Loucy (cell line): ENCODE data around the gene KYAT1.
A peak's percentile ranks its signal among the peaks of the same experiment; 100 is the strongest.

Experiments used
- H2AFZ ChIP-seq: fragments of 200-600 bp; sonication (generic); 2 replicates; pipeline ENCODE4 v1.6.0; 2016; ENCODE audit warnings: antibody characterized with exemption, mild to moderate bottlenecking, low read length, moderate library complexity
- H3F3A ChIP-seq: fragments of 200-600 bp; 2 replicates; pipeline ENCODE4 v1.6.0; 2016; ENCODE audit warnings: antibody characterized with exemption, low read depth, mild to moderate bottlenecking
- H3K27me3 ChIP-seq: fragments of 200-600 bp; sonication (generic); 2 replicates; pipeline ENCODE4 v1.6.1; 2014; ENCODE audit warnings: low read length, mild to moderate bottlenecking; ENCODE audit not compliant: insufficient read depth, poor library complexity, severe bottlenecking
- H3K36me3 ChIP-seq: fragments of 200-600 bp; sonication (generic); 2 replicates; pipeline ENCODE4 v1.6.1; 2016; ENCODE audit warnings: low read length; ENCODE audit not compliant: insufficient read depth
- H3K4me1 ChIP-seq: fragments of 200-600 bp; sonication (generic); 2 replicates; pipeline ENCODE4 v1.5.1; 2014; ENCODE audit warnings: low read length, mild to moderate bottlenecking; ENCODE audit not compliant: insufficient read depth, poor library complexity, severe bottlenecking
- H3K4me2 ChIP-seq: fragments of 200-600 bp; sonication (generic); 2 replicates; pipeline ENCODE4 v1.6.0; 2014; ENCODE audit warnings: antibody characterized with exemption, low read length, low read depth, mild to moderate bottlenecking; ENCODE audit not compliant: poor library complexity, severe bottlenecking
- H3K4me3 ChIP-seq: fragments of 200-600 bp; sonication (generic); 2 replicates; pipeline ENCODE4 v1.5.1; 2014; ENCODE audit warnings: low read length, mild to moderate bottlenecking, mixed read lengths; ENCODE audit not compliant: poor library complexity, severe bottlenecking
- H3K79me2 ChIP-seq: fragments of 200-600 bp; sonication (generic); 2 replicates; pipeline ENCODE4 v1.6.1; 2014; ENCODE audit warnings: low read length; ENCODE audit not compliant: insufficient read depth
- H3K9ac ChIP-seq: fragments of 200-600 bp; sonication (generic); 2 replicates; pipeline ENCODE4 v1.6.0; 2014; ENCODE audit warnings: mild to moderate bottlenecking, low read depth, low read length, moderate library complexity; ENCODE audit not compliant: poor library complexity, severe bottlenecking
- H3K9me2 ChIP-seq: fragments of 200-600 bp; sonication (generic); replicated peaks from 2 replicates; pipeline ENCODE4 v1.6.1; 2016; ENCODE audit warnings: low read depth, low read length, mixed read lengths
- H3K9me3 ChIP-seq: fragments of 200-600 bp; sonication (generic); 2 replicates; pipeline ENCODE4 v1.6.1; 2014; ENCODE audit warnings: mild to moderate bottlenecking, antibody characterized with exemption, low read length, low read depth; ENCODE audit not compliant: insufficient read depth
- H4K20me1 ChIP-seq: fragments of 200-600 bp; sonication (generic); 2 replicates; pipeline ENCODE4 v1.6.0; 2014; ENCODE audit warnings: antibody characterized with exemption, low read length, mild to moderate bottlenecking; ENCODE audit not compliant: insufficient read depth, poor library complexity, severe bottlenecking
- CTCF ChIP-seq: fragments of 200-600 bp; sonication (generic); conservative IDR thresholded peaks from 2 replicates; pipeline ENCODE4 v1.5.1; 2014; ENCODE audit warnings: mild to moderate bottlenecking, antibody characterized with exemption, low read length
- EZH2phosphoT487 ChIP-seq: fragments of 200-600 bp; IDR thresholded peaks from 2 replicates; pipeline ENCODE4 v1.6.1; 2018; ENCODE audit warnings: antibody characterized with exemption, mild to moderate bottlenecking, moderate library complexity, borderline replicate concordance

Gene KYAT1

GRCh38 chr9:128828719-128829452 lies 52.9 kb downstream of the KYAT1 start:
- Histone ChIP-seq H3K9ac (peak overlapping the region; percentile 88), H3K36me3 (peaks cover 7% of the 10 kb centered on the region; the same call in 1 of the 2 replicates), H2AFZ (peak overlapping the region; percentile 75), H3K4me3 (peak overlapping the region; percentile 93), H3K27me3 (no peaks in the 10 kb centered on the region), H3K9me2 (no peaks in the 10 kb centered on the region), H3F3A (no peaks in the 10 kb centered on the region), H3K4me2 (peak overlapping the region; percentile 90), H3K9me3 (no peaks in the 10 kb centered on the region), H3K4me1 (no peaks in the 10 kb centered on the region), H4K20me1 (no peaks in the 10 kb centered on the region), H3K79me2 (peaks cover 12% of the 10 kb centered on the region)
- TF ChIP-seq EZH2phosphoT487 (no peak), CTCF (no peak)

- Histone ChIP-seq H3K4me2 (peak overlapping the region; percentile 90), H3K36me3 (peaks cover 7% of the 10 kb centered on the region; the same call in 1 of the 2 replicates), H3K9me2 (no peaks in the 10 kb centered on the region), H3K27me3 (no peaks in the 10 kb centered on the region), H3K9me3 (no peaks in the 10 kb centered on the region), H3K79me2 (peaks cover 12% of the 10 kb centered on the region), H3K9ac (peak overlapping the region; percentile 88), H2AFZ (no peak overlapping the region), H3F3A (no peaks in the 10 kb centered on the region), H4K20me1 (no peaks in the 10 kb centered on the region), H3K4me3 (peak overlapping the region; percentile 93), H3K4me1 (no peaks in the 10 kb centered on the region)
- no peak for TF ChIP-seq EZH2phosphoT487
- peak; percentile 18; the same call in 1 of the 2 replicates for TF ChIP-seq CTCF
These were observed 53.5 kb downstream of the KYAT1 start for GRCh38 chr9:128828267-128828666.

GRCh38 chr9:128825923-128826700 lies 55.6 kb downstream of the KYAT1 start:
- Histone ChIP-seq H3K9me3 (no peaks in the 10 kb centered on the region), H3K79me2 (peaks cover 12% of the 10 kb centered on the region), H3K4me3 (no peak overlapping the region), H3K36me3 (peaks cover 15% of the 10 kb centered on the region; the same call in 1 of the 2 replicates), H3K27me3 (no peaks in the 10 kb centered on the region), H3K9ac (no peak overlapping the region), H2AFZ (no peak overlapping the region), H3F3A (no peaks in the 10 kb centered on the region), H4K20me1 (no peaks in the 10 kb centered on the region), H3K4me1 (no peaks in the 10 kb centered on the region), H3K4me2 (no peak overlapping the region), H3K9me2 (no peaks in the 10 kb centered on the region)
- TF ChIP-seq EZH2phosphoT487 (no peak), CTCF (no peak)
